GM13976 (cell line): ENCODE results near the gene DST.

Experiments
- DNase-seq: peaks from one replicate; pipeline ENCODE4 v3.0.0; 2012; ENCODE audit warnings: low spot score
- in situ Hi-C: fragments of 300-500 bp; cut with MboI; formaldehyde crosslinking; loops from one replicate; pipeline ENCODE4 v1.12.0; 2022; ENCODE audit warnings: low sequenced_read_pairs, mixed read lengths, inconsistent platforms; ENCODE audit not compliant: unreplicated experiment
- TF ChIP-seq, protein P1 (sequence below): IDR thresholded peaks from 2 replicates; pipeline ENCODE4 v1.5.1; 2012; ENCODE audit warnings: borderline replicate concordance, mild to moderate bottlenecking; ENCODE audit not compliant: insufficient read depth; ENCODE audit errors: extremely low read depth, missing control alignments, control extremely low read depth

The DST gene

DNA sequence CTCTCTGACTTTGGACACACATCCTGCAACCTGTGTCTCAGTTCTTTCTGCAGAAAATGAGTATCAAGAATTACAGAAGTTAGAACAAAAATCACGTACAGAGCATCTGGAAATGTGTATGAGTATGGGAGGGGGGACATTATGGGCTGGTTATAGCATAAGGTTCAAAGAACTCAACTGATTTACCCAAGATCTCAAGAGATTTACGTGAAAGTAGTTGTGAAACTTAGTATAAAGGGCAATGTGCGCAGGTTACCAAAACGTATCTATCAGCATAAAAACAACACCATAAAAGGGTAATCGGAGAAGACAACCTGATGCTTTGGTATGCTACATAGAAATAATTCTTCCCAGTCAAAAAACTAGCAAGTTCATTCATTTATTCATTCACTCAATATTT lies 15.6 kb upstream of the DST start:
- no peak for DNase-seq
- in situ Hi-C loops = no loop called here
- TF ChIP-seq, protein P1, sequence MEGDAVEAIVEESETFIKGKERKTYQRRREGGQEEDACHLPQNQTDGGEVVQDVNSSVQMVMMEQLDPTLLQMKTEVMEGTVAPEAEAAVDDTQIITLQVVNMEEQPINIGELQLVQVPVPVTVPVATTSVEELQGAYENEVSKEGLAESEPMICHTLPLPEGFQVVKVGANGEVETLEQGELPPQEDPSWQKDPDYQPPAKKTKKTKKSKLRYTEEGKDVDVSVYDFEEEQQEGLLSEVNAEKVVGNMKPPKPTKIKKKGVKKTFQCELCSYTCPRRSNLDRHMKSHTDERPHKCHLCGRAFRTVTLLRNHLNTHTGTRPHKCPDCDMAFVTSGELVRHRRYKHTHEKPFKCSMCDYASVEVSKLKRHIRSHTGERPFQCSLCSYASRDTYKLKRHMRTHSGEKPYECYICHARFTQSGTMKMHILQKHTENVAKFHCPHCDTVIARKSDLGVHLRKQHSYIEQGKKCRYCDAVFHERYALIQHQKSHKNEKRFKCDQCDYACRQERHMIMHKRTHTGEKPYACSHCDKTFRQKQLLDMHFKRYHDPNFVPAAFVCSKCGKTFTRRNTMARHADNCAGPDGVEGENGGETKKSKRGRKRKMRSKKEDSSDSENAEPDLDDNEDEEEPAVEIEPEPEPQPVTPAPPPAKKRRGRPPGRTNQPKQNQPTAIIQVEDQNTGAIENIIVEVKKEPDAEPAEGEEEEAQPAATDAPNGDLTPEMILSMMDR = no peak

DNA sequence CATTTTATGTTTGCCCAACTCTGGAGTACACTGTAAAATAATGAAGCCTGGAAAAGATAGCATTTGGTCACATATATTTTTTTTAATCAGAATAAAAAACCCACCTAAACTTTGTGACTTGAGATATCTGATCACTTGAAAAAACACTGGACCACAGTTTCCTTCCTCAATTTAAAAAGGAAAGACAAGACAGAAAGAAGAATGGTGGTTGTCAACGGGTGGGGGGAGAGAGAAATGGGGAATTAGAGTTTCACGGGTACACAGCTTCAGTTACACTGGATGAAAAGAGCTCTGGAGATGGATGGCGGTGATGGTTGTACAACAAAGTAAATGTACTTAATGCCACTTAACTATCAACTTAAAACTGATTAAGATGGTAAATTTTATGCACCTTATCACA lies 14.7 kb upstream of the DST start:
- TF ChIP-seq, protein P1 = no peak
- in situ Hi-C loops = no loop called here
- no peak for DNase-seq

DNA sequence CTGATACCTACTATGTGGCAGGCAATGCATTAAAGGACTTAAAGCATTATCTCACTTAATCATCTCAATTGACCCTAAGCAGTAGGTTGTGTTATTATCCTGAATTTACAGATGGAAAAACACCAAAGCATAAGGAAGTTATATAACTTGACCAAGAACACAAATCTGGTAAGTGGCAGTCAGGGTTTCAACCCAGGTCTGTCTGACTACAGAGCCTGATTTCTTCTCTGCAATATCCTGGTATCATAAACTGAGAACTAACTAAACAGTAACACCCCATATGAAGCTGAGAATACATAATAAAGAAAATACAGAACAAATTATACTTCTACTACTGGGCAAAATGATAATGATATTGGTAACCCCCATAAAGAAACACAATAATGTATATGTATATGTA lies 13.8 kb upstream of the DST start:
- TF ChIP-seq, protein P1 = no peak
- DNase-seq = no peak
- in situ Hi-C loops = no loop called here

DNA sequence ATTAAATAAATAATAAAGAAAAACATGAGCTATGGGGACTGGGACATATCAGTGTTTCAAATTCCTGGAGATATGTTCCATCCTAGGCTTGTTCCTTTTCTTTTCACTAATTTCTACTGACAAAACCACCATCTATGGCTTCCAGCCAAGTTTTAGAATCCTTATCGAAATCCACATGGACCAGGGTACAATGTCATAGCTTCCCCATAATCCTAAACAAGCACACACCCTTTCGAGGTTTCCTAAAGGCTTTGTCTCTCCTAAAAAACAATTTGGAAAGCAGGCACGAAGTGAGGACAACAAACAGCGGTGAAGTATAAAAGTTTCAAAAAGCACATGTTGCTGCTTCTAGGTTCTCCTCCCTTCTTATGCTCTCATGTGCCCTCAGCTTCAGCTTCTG lies 13.3 kb upstream of the DST start:
- in situ Hi-C loops = no loop called here

DNA sequence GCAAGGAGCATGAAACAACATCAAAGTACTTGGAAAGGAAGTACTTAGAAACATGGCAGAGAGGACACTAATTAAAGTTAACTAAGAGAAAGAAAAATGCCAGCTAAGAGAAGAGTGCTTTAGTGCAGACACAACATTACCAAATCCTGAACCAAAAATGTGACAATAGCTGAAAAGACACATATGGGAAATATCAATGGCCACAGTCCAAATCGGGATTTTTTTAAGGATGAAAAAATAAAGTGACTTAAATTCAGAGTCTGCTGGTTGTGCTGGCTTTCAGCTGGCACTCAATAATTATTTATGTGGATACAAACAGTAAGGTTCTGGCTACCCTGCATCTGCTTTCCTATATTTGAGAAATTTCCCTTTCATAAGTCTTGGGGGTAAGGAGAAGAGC lies 12.6 kb upstream of the DST start:
- DNase-seq = no peak
- in situ Hi-C loops = no loop called here
- TF ChIP-seq, protein P1 = no peak

More for the DNA sequence above, 13.3 kb upstream of the DST start:
- TF ChIP-seq, protein P1 = no peak
- DNase-seq = no peak

DNA sequence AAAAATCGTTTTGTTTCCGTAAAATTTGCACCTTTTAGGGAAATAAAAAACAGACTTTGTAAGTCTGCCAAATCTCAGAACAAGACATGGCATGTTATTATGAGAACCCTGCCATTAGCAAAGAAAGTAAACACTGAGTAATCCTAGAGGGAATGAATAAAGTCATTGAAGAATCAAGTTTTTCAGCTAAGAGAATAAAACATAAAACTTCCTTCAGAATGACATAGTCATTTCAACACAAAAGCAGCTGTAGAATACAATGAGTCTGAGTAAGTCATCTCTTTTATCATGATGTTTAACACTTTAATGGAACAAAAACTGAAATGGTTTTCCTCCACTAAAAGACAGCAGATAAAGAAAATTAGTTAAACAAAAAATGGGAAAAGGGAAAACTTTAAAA lies 10.3 kb upstream of the DST start:
- in situ Hi-C loops = no loop called here
- no peak for DNase-seq
- TF ChIP-seq, protein P1 = no peak

DNA sequence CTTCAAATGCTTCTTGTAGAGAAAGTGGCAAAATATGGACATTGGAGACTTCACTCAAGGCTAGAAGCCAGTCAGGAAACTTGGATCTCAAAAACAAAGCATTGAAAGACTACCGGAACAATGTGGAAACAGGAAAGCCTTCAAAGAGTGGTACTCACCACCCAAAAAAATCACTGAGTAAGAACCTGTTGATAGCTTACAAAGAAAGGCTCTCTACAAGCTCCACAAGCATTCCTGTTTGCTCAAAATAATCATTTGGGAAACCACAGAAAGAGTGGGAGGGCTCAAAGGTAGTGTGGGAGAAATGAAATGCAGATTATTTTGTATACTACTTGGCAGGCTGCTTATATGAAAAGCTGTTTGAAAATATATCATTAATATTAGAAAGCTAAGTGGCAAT lies 9.5 kb upstream of the DST start:
- DNase-seq = no peak
- in situ Hi-C loops = no loop called here
- TF ChIP-seq, protein P1 = no peak
